ENCODE results near the gene SFMBT1.

The SFMBT1 gene

GRCh38 chr3:52880047-52880446 is 165.8 kb downstream of the SFMBT1 start:
- DNase-seq = no peak

DNA sequence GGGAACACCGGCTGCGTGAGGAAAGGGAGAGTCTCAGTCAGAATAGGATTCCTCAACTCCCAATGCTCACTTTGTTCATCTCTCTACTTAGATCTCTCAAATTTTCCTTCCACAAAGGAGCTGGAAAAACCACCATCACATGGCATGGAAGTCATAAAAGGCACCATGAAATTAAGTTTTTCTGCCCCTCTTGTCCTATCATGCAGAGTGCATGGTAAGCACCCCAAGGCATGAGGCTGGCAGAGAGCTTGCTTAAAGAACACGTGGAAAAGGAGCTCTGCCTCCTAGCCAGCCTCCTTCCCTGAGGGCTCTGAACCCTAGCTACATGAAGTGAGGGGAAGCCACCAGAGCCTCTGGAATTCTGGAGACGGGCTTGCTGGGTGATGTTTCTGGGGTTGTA is 166.3 kb downstream of the SFMBT1 start:
- no peak for DNase-seq

- no peak for DNase-seq
Measured at GRCh38 chr3:52879090-52879489, 166.8 kb downstream of the SFMBT1 start.

- no peak for DNase-seq
Measured at GRCh38 chr3:52877085-52877484, 168.8 kb downstream of the SFMBT1 start.

GRCh38 chr3:52874864-52875587 is 170.8 kb downstream of the SFMBT1 start:
- DNase-seq = no peak

- DNase-seq = no peak
Measured at GRCh38 chr3:52874160-52874701, 171.6 kb downstream of the SFMBT1 start.

DNA sequence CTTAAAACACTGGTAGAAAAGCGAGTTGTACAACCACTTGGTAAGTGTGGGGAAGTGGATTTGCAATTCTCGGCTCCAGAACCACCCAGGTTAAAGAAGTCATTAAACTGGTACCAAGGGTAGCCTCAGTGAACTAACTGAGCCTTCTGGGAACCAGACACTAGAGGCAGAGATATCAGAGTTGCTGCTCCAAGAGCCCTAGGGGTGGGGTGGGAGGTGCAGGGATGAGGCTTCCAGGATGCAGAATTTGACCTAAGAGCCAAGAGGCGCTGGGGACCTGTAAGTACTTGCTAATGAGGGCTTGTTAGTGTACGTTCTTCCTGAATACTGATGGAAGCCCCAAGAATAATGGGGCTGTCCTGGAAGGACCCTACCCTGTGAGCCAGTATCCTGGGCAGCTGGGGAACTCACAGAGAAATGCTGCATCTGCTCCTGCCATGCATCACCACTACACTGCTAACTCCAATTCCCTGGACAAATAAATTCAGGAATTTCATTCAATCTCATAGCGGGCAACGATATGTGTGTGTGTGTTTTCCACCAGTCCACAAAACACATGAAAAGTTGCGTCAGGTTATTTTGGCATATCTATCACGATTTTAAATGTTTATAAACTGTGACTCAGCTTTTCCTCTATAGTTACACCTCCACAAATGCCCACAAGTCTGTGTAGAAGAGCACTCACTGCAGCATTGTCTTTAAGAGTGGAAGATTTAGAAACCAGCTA is 172.3 kb downstream of the SFMBT1 start:
- no peak for DNase-seq

DNA sequence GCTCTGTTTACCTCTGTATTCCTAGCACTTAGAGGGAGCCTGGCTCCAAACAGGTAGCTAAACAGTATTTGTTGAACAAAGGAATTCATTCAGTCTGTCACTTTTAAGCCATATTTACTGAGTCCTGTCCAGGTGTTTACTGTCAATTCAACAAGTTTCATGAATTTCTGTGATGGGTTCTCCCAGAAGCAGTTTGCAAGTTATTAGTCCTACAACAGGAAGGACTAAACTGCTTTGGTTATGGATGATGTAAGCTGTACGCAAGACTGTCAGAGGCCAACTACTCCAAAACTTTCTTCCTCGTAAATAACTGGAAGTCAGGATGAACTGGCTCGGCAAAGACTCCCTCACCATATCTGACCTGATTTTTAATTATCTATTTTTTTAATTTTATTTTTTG is 173.6 kb downstream of the SFMBT1 start:
- DNase-seq = no peak

GRCh38 chr3:52871761-52872160 is 174.1 kb downstream of the SFMBT1 start:
- no peak for DNase-seq

DNA sequence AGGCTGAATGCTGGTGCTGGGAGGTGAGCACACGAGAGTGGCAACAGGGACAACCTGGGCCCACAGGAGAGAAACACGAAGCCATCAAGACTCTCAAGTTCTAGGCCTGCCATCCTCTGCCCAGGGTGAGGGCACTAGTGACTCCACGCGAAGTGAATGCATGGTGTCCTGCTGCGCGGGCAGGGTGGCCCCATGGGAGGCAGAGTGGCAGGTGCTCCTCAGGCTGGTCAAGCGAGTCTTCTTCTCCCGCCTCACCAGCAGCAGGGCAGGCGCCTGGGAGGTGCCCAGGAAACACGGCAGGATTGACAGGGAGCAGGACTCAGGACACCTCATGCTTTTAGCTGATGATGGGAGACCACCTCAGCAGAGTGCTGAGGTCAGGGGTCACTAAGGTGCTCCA is 175.4 kb downstream of the SFMBT1 start:
- DNase-seq = no peak

DNA sequence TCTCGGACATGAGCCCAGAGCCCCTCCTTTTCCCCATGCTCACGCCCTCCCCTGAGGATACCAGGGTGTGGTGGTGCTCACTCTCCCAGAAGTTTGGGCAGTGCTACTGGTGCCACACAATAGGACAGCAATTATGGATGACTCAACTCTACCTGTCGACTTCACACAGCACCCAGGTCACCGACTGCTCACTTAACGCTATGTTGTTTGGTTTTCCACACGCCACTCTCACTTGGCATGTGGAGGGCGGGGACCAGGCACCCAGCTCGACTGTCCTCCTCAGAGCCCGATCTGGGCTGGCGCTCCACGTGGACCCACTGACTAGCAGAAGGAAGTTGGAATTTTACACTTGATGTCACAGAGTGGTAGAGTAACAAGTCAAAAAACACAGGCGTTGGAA is 179.4 kb downstream of the SFMBT1 start:
- DNase-seq = peak; percentile 46

DNA sequence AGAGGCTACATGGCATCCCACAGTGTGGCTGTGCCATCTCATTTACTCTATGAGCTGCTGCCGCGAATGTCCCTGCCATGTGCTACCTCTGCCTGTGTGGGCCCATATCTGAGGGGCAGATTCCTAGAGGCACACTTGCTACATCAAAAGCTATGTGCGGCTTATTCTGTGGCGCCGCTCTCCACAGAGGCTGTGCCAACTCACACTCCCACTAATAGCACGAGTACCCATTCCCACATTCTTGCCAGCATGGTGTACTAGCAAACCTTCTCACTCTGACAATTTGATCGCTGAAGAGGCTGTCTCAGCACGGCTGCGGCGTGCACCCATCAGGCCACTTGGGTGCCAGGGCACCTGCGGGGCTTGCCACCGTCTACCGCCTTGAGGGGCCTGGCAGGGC is 179.9 kb downstream of the SFMBT1 start:
- no peak for DNase-seq

- no peak for DNase-seq
Measured at GRCh38 chr3:52860424-52860768, 185.5 kb downstream of the SFMBT1 start.

GRCh38 chr3:52859686-52860423 is 186.0 kb downstream of the SFMBT1 start:
- DNase-seq = no peak

- DNase-seq = no peak
Measured at GRCh38 chr3:52857864-52858263, 188.0 kb downstream of the SFMBT1 start.

- DNase-seq = no peak
Measured at GRCh38 chr3:52857133-52857532, 188.7 kb downstream of the SFMBT1 start.

DNA sequence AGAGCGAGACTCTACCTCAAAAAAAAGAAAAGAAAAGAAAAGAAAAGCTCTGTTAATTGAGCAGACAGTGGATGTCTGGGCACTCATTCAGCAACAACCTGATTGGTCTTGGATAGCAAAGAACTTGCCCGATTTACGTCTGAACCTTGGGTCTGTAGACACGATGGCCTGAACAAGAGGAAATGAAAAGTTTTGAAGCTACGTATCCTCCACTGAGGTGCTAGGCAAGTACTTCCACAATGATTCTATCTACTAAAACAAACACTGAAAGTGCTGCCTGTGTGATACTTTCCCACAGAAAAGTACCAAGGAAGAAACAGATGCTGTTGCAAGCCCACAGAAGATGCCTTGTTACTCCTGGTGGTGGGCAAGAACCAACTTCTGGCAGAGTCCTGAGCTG is 189.2 kb downstream of the SFMBT1 start:
- DNase-seq = no peak

DNA sequence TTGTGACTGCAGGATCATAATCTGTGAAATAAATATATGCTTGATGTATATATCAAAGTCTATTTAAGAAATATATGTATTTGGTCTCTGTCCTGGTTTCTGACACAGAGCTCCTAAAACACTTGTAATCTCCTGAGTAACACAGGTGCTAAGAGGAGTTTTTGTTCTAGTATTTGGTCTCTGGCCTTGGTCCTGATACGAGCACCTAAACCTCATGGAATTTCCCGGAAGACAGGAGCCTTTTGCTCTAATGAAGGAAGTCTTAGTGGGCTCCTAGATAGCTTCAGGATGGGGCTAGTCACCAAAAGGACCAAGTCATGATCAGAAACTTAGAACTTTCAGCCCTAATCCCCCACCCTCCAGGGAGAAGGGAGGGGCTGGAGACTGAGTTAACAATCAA is 191.9 kb downstream of the SFMBT1 start:
- no peak for DNase-seq

Data from NCI-H2171 treated with DMSO at 0.1 percent for 48 hours (cell line).